Measurements from ENCODE around the gene ACOXL.

The ACOXL gene

GRCh38 chr2:111017034-111017622, 284.8 kb downstream of the ACOXL start:
- peaks cover 5% of the 10 kb centered on the region for H3K4me1 Mint-ChIP-seq
- no peak overlapping the region for H3K4me3 Mint-ChIP-seq
- no peaks in the 10 kb centered on the region for H3K36me3 Mint-ChIP-seq
- ATAC-seq: no peak
- H3K27ac Mint-ChIP-seq: no peak overlapping the region
- no peaks in the 10 kb centered on the region for H3K9me3 Mint-ChIP-seq
- peaks cover 11% of the 10 kb centered on the region for H3K27me3 Mint-ChIP-seq

- Mint-ChIP-seq H3K27me3 (peaks cover 19% of the 10 kb centered on the region), H3K4me1 (peaks cover 5% of the 10 kb centered on the region), H3K36me3 (no peaks in the 10 kb centered on the region), H3K27ac (no peak overlapping the region), H3K4me3 (no peak overlapping the region), H3K9me3 (no peaks in the 10 kb centered on the region)
- ATAC-seq: no peak
These were observed 285.5 kb downstream of the ACOXL start for GRCh38 chr2:111017909-111018308.

- Mint-ChIP-seq H3K27me3 (peaks cover 30% of the 10 kb centered on the region), H3K4me1 (peaks cover 5% of the 10 kb centered on the region), H3K27ac (no peak overlapping the region), H3K4me3 (no peak overlapping the region), H3K9me3 (no peaks in the 10 kb centered on the region), H3K36me3 (no peaks in the 10 kb centered on the region)
- no peak for ATAC-seq
These were observed 287.0 kb downstream of the ACOXL start for GRCh38 chr2:111019381-111019780.

- ATAC-seq: no peak
- H3K27me3 Mint-ChIP-seq: peaks cover 30% of the 10 kb centered on the region
- H3K36me3 Mint-ChIP-seq: no peaks in the 10 kb centered on the region
- H3K4me1 Mint-ChIP-seq: no peaks in the 10 kb centered on the region
- H3K27ac Mint-ChIP-seq: no peak overlapping the region
- no peak overlapping the region for H3K4me3 Mint-ChIP-seq
- H3K9me3 Mint-ChIP-seq: no peaks in the 10 kb centered on the region
These were observed 290.3 kb downstream of the ACOXL start for GRCh38 chr2:111022633-111023032.

DNA sequence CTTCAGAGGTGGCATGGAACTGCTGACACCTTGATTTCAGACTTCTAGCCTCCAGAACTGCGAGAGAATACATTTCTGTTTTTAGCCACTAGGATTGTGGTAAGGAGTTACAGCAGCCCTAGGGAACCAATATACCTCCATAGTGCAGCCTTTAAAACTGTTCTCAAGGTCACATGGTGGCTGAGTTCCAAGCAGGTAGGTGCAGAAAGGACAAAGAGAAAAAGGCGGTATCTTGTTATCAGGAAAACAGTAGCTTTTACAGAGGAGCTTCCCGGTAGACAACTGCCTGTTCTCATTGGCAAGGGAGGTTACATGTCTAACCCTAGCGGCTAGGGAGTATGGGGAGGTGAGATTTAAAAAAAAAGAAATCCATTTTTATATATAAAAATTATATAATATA, 292.1 kb downstream of the ACOXL start:
- Mint-ChIP-seq H3K9me3 (no peaks in the 10 kb centered on the region), H3K4me3 (no peak overlapping the region), H3K36me3 (no peaks in the 10 kb centered on the region), H3K4me1 (no peaks in the 10 kb centered on the region), H3K27ac (no peak overlapping the region), H3K27me3 (peaks cover 30% of the 10 kb centered on the region)
- ATAC-seq: no peak

GRCh38 chr2:111025288-111025687, 292.9 kb downstream of the ACOXL start:
- Mint-ChIP-seq H3K4me3 (no peak overlapping the region), H3K4me1 (peaks cover 4% of the 10 kb centered on the region), H3K9me3 (no peaks in the 10 kb centered on the region), H3K36me3 (no peaks in the 10 kb centered on the region), H3K27me3 (peaks cover 30% of the 10 kb centered on the region), H3K27ac (no peak overlapping the region)
- no peak for ATAC-seq

- Mint-ChIP-seq H3K4me3 (no peak overlapping the region), H3K36me3 (no peaks in the 10 kb centered on the region), H3K9me3 (no peaks in the 10 kb centered on the region), H3K4me1 (peaks cover 25% of the 10 kb centered on the region), H3K27ac (no peak overlapping the region), H3K27me3 (peaks cover 30% of the 10 kb centered on the region)
- ATAC-seq: peak; percentile 46
These were observed 296.3 kb downstream of the ACOXL start for GRCh38 chr2:111028720-111029119.

GRCh38 chr2:111029181-111029927, 297.0 kb downstream of the ACOXL start:
- no peaks in the 10 kb centered on the region for H3K9me3 Mint-ChIP-seq
- H3K27ac Mint-ChIP-seq: no peak overlapping the region
- H3K36me3 Mint-ChIP-seq: no peaks in the 10 kb centered on the region
- no peak overlapping the region for H3K4me3 Mint-ChIP-seq
- no peak for ATAC-seq
- H3K4me1 Mint-ChIP-seq: peaks cover 25% of the 10 kb centered on the region
- H3K27me3 Mint-ChIP-seq: peaks cover 27% of the 10 kb centered on the region

- H3K36me3 Mint-ChIP-seq: no peaks in the 10 kb centered on the region
- H3K4me3 Mint-ChIP-seq: peak overlapping the region; percentile 24
- H3K9me3 Mint-ChIP-seq: no peaks in the 10 kb centered on the region
- peak overlapping the region; percentile 31 for H3K27ac Mint-ChIP-seq
- H3K27me3 Mint-ChIP-seq: peaks cover 27% of the 10 kb centered on the region
- peaks cover 25% of the 10 kb centered on the region for H3K4me1 Mint-ChIP-seq
- peak; percentile 62 for ATAC-seq
These were observed 298.0 kb downstream of the ACOXL start for GRCh38 chr2:111030260-111030891.

- Mint-ChIP-seq H3K36me3 (no peaks in the 10 kb centered on the region), H3K4me1 (peaks cover 30% of the 10 kb centered on the region), H3K4me3 (peak overlapping the region; percentile 24), H3K27me3 (peaks cover 27% of the 10 kb centered on the region), H3K9me3 (no peaks in the 10 kb centered on the region), H3K27ac (peak overlapping the region; percentile 31)
- no peak for ATAC-seq
These were observed 298.6 kb downstream of the ACOXL start for GRCh38 chr2:111030945-111031344.

- no peak for ATAC-seq
- no peaks in the 10 kb centered on the region for H3K9me3 Mint-ChIP-seq
- H3K4me3 Mint-ChIP-seq: no peak overlapping the region
- H3K36me3 Mint-ChIP-seq: no peaks in the 10 kb centered on the region
- H3K4me1 Mint-ChIP-seq: peaks cover 39% of the 10 kb centered on the region
- peaks cover 27% of the 10 kb centered on the region for H3K27me3 Mint-ChIP-seq
- H3K27ac Mint-ChIP-seq: no peak overlapping the region
These were observed 299.4 kb downstream of the ACOXL start for GRCh38 chr2:111031546-111032478.

- Mint-ChIP-seq H3K27me3 (peaks cover 27% of the 10 kb centered on the region), H3K27ac (no peak overlapping the region), H3K4me3 (no peak overlapping the region), H3K36me3 (no peaks in the 10 kb centered on the region), H3K4me1 (peaks cover 49% of the 10 kb centered on the region), H3K9me3 (no peaks in the 10 kb centered on the region)
- ATAC-seq: no peak
These were observed 300.5 kb downstream of the ACOXL start for GRCh38 chr2:111032721-111033429.

GRCh38 chr2:111034146-111034545, 301.8 kb downstream of the ACOXL start:
- Mint-ChIP-seq H3K4me3 (no peak overlapping the region), H3K27me3 (peaks cover 27% of the 10 kb centered on the region), H3K36me3 (no peaks in the 10 kb centered on the region), H3K4me1 (peaks cover 57% of the 10 kb centered on the region), H3K9me3 (no peaks in the 10 kb centered on the region), H3K27ac (no peak overlapping the region)
- ATAC-seq: no peak

DNA sequence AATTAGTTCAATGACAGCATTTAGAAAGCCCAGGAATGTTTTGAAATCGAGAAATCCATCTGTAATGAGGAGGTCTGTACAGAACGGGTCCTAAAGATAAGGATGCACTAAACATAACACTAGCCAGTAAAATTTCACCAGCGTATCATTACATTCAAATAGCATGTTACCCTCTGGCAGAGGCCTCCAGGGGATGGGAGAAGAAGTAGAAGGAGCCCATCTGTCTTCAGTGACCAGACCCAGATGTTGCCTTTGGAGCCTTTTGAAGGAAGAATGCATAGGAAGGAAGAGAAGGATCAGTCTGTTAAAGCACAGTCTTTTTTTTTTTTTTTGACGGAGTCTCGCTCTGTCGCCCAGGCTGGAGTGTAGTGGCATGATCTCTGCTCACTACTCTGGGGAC, 302.2 kb downstream of the ACOXL start:
- peaks cover 58% of the 10 kb centered on the region for H3K4me1 Mint-ChIP-seq
- no peaks in the 10 kb centered on the region for H3K36me3 Mint-ChIP-seq
- H3K27ac Mint-ChIP-seq: no peak overlapping the region
- peaks cover 27% of the 10 kb centered on the region for H3K27me3 Mint-ChIP-seq
- H3K9me3 Mint-ChIP-seq: no peaks in the 10 kb centered on the region
- H3K4me3 Mint-ChIP-seq: no peak overlapping the region
- no peak for ATAC-seq
